Measurements from ENCODE around the gene GSTA2.
"Not testable (repeated sequence)": the region's sequence is repeated elsewhere in the genome, so short reads cannot be mapped to it uniquely, and the experiment has no call there.

Gene GSTA2

GRCh38 chr6:52759085-52759484, 4.2 kb downstream of the GSTA2 start:
- FAIRE-seq: no peak

DNA sequence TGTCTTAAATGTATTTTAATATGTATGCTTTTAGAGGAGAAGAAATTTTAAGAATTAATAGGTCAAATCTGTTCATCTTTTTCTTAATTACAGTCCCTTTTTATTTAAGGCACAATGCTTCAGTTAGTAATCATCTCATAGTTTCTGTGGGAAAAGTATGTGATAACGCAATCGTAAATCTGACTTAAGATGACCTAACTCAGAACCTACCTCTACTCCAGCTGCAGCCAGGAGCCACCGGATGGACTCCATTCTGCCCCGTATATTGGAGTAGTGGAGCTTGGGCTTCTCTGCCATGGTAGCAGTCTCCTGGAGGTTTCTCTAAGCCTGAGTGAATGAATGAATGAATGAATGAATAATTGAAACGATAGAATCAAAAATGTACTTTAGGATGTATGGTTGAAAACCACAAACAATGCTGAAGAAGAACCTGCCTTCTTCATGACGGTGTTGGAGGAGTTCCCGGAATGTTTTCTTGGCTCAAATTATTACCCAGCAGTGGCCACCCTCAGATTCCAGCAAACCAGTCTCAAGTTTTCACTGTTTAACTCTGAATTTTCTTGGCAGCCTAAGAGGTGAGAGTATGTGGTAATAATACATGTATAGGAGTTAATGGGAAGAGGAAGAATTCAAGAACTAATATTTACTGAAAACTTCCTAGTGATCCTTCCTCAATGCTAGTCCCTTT, 5.5 kb downstream of the GSTA2 start:
- FAIRE-seq: not testable (repeated sequence)

DNA sequence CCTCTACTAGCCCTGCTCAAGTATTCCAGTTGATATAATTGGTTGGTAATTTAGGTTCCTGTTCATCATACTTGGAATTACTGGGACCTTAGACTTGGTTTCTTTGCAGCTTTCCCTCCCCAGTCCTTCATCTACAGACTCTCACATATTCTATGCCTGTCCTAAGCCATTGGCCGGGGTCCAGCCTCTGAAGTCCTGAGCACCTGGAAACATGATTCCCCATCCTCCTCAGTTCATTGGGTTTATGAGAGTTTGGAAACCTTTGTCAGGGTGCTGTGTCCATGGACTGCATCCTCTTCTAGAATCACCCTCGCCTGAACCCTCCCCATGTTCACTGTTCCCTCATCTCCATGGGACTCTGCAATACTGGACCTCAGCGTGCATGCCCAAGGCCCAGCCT, 8.8 kb downstream of the GSTA2 start:
- FAIRE-seq: no peak

GRCh38 chr6:52753137-52753536, 10.1 kb downstream of the GSTA2 start:
- FAIRE-seq: not testable (repeated sequence)

DNA sequence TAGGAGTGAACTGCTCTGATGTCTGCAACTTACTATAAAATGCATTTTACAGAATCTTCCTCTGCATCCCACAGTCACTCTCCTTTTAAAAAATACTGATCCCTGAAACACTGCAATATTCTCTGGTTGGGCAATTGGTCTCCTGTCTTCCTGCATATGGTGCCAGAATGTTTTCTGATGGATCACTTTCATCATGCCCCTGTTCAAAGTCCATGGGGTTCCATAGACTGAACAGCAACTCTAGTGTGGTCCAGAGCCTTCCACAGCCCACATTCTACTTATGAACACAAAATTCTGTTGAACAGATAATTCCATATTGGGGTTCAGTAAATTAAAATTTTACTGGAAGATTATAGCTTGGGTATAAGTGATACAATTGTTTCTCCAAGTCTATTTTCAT, 11.0 kb downstream of the GSTA2 start:
- no peak for FAIRE-seq

DNA sequence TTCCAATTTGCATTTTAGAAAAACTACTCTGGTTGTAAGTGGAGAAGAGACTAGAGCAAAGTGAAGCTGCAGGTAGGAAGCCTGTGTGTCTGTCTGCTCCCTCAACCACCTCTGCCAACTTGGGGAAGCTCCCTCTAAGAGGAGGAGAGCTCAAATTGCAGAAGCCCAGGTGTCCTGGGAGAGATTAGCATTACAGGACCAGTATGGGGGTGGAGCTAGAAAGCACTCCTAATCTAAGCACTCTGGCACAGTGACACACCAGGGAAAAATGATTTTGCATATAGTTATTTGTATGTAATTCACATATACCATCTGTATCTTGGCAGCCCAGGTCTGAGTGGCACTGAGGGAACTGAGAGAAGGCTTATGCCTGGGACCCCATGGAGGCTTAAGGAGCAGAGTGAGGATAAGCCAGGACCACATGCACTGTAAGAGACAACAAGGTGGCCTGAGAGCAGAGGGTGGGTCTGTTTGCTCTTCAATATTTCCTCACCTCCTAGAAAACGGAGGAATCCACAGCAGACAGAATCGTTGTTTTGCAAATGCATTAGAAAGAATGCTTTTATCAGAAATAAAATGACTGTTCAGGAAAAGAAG, 13.6 kb downstream of the GSTA2 start:
- FAIRE-seq: no peak

DNA sequence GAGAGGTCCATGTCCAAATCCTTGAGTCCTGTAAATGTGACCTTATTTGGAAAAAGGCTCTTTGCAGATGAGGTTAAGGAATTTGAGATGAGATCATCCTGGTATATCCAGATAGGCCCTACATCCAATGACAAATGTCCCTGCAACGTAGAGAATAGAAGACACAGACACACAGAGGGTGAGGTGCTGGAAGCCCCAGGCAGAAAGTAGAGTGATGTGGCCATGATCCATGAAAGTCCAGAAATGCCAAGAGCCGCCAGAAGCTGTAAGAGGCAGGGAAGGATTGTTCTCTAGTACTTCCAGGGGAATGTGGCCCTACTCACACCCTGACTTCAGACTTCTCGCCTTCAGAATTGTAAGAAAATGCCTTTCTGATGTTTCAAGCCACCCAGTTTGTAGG, 16.0 kb downstream of the GSTA2 start:
- not testable (repeated sequence) for FAIRE-seq

DNA sequence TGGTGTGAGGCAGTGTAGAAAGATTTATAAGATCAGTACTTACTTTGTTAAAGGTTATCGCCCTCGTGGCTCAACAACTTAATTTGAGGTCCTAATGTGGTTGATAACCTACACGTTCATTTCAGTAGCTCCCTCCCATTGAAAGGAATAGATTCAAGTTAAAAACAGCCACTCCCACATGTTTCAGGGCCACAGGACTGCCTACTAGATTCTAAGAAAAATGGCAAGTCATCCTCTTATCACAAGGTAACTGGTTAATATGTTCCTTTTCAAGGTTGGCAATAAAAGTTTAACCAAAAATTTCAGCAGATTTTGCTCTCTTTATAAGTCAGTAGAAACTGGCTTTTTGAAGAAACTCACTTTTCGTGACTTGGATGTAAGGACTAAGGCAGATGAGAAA, 17.1 kb downstream of the GSTA2 start:
- FAIRE-seq: no peak

DNA sequence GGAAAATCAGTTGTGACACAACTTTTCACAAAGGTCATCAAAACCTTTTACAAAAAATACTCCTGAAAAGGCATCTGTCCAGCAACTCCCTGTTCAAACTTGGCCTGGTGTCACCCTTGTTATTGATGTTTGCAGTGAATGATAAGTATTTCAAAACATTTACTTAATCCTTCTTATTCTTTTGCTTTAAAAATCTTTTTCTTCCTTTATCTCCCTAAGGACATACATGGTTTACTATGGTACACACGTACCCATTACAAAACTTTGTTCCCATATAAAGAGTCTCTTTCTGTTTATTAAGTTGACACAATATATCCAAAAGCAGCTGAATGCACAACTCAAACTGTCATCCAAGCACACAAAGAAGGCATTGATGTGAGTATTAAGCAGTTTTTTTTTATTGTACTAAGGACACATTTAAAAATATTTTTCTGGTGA, 17.5 kb downstream of the GSTA2 start:
- no peak for FAIRE-seq

DNA sequence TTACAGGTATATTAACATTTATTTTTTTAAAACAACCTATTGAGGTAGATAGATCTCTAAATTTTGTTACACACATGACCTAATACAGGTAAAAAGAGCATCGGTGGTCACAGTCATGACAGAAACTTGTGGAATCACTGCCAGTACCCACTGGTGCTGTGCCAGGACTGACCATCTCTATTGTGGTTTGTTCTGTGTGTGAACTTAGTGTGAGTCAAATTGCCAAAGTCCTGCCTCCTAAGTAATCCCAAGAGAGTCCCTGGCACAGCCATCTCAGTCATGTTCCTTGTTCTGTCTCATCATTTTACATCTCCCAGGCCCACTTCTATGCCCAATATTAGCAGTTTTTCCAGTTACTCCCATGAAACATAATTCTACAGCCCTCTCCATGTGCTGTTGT, 21.4 kb downstream of the GSTA2 start:
- FAIRE-seq: no peak

GRCh38 chr6:52739627-52740026, 23.6 kb downstream of the GSTA2 start:
- no peak for FAIRE-seq

GRCh38 chr6:52739134-52739533, 24.1 kb downstream of the GSTA2 start:
- no peak for FAIRE-seq

DNA sequence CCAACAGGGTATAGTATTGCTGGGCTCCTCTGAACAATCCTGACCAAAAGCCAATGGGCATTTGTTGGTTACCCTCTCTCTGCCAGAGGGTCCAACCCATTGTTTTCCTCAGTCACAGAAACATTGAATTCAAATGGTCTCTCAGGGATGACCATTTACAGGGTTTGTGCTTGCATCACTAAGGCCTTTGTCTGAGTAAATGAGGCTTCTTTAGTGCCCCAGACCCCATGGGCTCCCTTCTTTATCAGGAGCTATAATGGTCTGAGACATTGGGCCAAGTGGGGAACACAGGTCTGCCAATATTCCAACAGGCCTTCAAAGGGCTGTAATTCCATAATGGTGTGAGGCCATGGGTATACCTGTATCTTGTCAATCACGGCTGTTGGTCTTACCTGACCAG, 27.1 kb downstream of the GSTA2 start:
- no peak for FAIRE-seq

- no peak for FAIRE-seq
Observed at GRCh38 chr6:52735071-52735470, 28.2 kb downstream of the GSTA2 start.

- FAIRE-seq: no peak
Observed at GRCh38 chr6:52734072-52734471, 29.2 kb downstream of the GSTA2 start.

DNA sequence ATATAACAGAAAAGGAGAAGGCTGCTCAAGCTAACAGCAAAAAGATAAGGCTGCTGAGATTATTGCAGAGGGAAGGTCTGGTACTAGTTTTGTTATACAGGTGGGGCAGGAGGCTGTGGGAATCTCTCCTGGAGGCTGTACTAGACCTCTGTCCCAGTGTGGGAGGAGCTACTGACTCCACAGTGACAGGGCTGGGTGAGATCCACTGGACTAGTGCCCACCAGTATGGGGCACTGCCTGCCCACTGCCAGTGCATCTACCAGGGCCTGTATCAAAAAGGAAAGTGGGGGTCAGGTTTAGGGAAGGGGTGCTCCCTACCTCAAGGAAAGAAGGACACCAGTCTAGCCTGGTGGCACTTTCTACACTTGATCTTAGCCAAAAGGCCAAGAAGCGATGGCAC, 30.1 kb downstream of the GSTA2 start:
- no peak for FAIRE-seq

DNA sequence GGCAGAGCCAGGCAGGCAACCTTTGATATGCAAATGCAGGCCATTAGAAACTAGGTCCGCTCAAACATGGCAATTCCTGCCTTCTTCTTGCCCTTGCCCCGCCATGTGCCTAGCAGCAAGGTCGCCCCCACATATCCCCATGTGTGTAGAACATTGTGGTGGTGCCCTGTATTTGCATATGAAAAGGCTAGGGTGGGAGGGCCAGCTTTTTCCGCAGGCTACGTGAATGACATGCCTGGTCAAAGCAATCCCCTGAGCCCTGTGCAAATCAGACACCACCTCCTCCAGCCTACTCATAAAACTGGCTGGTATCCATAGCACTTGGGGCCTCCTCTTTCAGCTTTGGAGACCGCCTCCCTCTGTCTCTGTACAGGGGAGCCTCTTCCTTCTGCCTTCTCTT, 31.6 kb downstream of the GSTA2 start:
- FAIRE-seq: no peak

GRCh38 chr6:52729576-52729975, 33.7 kb downstream of the GSTA2 start:
- no peak for FAIRE-seq

GRCh38 chr6:52728394-52728793, 34.9 kb downstream of the GSTA2 start:
- no peak for FAIRE-seq

- no peak for FAIRE-seq
Observed at GRCh38 chr6:52727908-52728307, 35.4 kb downstream of the GSTA2 start.

DNA sequence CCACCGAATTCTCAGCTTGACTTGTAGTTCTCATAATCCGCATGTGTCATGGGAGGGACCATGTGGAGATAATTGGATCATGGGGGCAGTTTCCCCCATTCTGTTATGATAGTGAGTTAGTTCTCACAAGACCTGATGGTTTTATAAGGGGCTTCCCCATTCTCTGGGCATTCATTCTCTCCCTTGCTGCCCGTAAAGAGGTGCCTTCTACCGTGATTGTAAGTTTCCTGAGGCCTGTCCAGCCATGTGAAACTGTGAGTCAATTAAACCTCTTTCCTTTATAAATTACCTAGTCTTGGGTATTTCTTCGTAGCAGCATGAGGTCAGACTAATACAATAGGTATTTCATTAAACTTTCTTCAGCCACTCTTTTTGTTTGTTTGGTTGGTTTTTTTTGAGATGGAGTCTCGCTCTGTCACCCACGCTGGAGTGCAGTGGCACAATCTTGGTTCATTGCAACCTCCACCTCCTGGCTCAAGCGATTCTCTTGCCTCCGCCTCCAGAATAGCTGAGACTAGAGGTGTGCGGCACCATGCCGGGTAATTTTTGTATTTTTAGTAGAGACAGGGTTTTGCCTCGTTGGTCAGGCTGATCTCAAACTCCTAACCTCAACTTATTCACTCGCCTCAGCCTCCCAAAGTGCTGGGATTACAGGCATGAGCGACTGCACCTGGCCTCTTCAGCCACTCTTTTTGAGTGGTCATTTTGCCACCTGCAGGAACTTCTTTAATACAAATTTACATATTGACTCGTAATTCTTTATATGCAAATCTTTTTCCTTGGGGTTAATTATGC, 36.3 kb downstream of the GSTA2 start:
- no peak for FAIRE-seq

DNA sequence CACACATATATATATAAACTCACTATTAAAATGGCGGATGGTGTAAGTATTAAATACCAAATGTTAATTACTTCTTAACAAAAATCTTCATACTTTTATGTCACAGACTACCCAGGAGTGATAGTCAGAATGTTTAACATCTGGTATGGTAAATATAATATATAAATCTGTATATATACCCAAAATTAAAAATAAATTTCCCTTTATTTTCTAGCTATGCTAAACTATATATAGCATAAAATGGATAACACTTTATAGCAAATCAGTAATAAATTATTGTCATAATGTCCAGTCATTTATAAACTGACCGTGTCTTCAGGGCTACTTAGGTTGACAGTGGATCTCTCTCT, 37.1 kb downstream of the GSTA2 start:
- FAIRE-seq: no peak

DNA sequence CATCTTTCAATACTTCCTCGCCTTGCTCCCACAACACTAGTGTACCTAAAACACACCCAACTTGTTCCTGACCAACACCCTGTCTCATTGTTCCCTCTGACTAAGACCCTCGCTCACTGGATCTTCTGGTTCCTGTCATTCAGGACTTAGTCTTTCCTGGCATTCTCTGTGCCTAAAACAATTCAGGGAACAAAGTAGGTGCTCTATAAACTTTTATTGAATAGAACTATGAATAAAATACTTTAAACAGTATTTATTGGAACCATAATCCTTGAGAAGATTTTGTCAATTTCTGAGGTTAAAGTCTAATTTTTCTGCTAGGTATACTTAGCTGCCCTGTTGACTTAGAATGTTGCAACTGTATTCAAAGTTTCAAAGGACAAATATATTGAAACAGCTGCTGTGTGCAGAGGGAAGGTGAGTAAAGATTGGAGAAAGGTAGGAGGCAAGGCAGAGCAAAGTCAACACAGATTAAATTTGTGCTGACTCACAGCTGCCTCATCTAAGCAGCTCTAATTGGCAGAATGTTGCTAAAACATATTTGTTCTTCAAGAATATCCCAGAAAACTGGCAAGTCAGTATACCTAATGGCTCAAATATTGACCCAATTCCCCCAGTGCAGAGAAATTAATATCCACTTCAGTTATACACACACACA, 37.6 kb downstream of the GSTA2 start:
- no peak for FAIRE-seq

GRCh38 chr6:52725143-52725534, 38.1 kb downstream of the GSTA2 start:
- no peak for FAIRE-seq
